Measurements from ENCODE around the gene CHCHD3.

Gene CHCHD3

DNA sequence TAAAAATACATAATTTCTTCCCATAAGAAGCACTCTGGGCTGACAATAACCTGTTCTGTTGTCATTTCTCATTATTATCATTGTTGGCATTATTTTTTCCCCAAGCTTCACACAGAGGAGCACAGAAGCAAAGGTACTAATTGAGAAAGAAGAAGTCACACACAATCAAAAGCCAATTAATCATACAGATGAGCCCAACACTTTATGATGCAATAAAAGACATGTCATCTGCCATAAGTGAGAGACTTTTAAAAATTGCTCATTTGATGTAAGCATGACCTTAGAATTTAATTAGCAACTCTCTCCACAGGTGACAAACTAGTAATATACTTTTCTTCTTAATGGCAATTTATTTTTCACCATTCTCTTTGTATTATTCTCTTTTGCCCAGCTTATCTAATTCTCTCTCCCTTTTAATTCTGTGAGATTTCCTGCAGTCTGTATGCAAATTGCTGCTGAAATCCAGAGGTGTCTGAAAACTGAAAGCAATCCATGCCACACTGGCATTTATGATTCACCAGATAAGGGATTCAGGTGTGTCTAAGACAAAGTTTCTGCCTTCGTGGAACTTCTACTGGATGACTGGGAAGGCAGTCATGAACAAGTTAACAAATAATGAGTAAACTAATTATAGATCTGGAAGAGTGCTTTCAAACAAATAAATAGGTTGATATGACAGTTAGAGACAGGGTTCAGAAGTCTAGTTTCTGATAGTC lies 203.5 kb downstream of the CHCHD3 start:
- Histone ChIP-seq H3F3A (ENCODE audit: low read depth) (no peaks in the 10 kb centered on the region), H3K9me2 (replicated peaks; ENCODE audit: low read depth, low read length) (no peaks in the 10 kb centered on the region), H2AFZ (ENCODE audit: low read length) (no peak overlapping the region), H3K4me2 (ENCODE audit: low read depth, low read length, poor library complexity, severe bottlenecking) (no peak overlapping the region), H3K4me3 (ENCODE audit: low read length, poor library complexity, severe bottlenecking) (no peak overlapping the region), H4K20me1 (ENCODE audit: insufficient read depth, low read length, poor library complexity, severe bottlenecking) (no peaks in the 10 kb centered on the region), H3K4me1 (ENCODE audit: insufficient read depth, low read length, poor library complexity, severe bottlenecking) (peaks cover 8% of the 10 kb centered on the region), H3K9me3 (ENCODE audit: insufficient read depth, low read depth, low read length) (no peaks in the 10 kb centered on the region), H3K79me2 (ENCODE audit: insufficient read depth, low read length) (peaks cover 7% of the 10 kb centered on the region; the same call in 1 of the 2 replicates), H3K27me3 (ENCODE audit: insufficient read depth, low read length, poor library complexity, severe bottlenecking) (no peaks in the 10 kb centered on the region), H3K9ac (ENCODE audit: low read depth, low read length, poor library complexity, severe bottlenecking) (no peak overlapping the region), H3K36me3 (ENCODE audit: insufficient read depth, low read length) (no peaks in the 10 kb centered on the region)
- no peak for TF ChIP-seq EZH2phosphoT487 (IDR thresholded peaks at IDR 0.05; ENCODE audit: borderline replicate concordance)
- TF ChIP-seq, protein P1, sequence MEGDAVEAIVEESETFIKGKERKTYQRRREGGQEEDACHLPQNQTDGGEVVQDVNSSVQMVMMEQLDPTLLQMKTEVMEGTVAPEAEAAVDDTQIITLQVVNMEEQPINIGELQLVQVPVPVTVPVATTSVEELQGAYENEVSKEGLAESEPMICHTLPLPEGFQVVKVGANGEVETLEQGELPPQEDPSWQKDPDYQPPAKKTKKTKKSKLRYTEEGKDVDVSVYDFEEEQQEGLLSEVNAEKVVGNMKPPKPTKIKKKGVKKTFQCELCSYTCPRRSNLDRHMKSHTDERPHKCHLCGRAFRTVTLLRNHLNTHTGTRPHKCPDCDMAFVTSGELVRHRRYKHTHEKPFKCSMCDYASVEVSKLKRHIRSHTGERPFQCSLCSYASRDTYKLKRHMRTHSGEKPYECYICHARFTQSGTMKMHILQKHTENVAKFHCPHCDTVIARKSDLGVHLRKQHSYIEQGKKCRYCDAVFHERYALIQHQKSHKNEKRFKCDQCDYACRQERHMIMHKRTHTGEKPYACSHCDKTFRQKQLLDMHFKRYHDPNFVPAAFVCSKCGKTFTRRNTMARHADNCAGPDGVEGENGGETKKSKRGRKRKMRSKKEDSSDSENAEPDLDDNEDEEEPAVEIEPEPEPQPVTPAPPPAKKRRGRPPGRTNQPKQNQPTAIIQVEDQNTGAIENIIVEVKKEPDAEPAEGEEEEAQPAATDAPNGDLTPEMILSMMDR (conservative IDR thresholded peaks at IDR 0.05; ENCODE audit: low read length): no peak

DNA sequence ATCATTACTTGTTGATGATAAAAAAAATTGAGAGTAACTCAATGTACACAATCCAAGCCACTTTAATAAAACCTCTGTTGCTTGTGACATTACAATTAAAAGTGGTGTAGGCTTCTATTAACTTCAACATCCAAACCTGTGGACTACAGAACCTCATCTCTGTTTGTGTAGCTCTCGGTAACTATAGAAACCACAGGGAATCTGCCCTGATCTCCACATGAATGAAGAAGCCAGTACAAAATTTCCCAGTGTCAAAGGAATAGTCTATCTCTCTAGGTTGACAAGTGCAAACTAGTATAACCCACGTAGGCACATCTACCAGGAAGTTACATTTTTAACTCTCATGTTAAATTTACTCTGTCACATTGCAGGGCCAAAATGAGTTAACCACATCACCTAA lies 204.3 kb downstream of the CHCHD3 start:
- Histone ChIP-seq H3K36me3 (ENCODE audit: insufficient read depth, low read length) (no peaks in the 10 kb centered on the region), H3K79me2 (ENCODE audit: insufficient read depth, low read length) (peaks cover 7% of the 10 kb centered on the region; the same call in 1 of the 2 replicates), H3K9me3 (ENCODE audit: insufficient read depth, low read depth, low read length) (no peaks in the 10 kb centered on the region), H3K4me1 (ENCODE audit: insufficient read depth, low read length, poor library complexity, severe bottlenecking) (peaks cover 2% of the 10 kb centered on the region), H3K4me3 (ENCODE audit: low read length, poor library complexity, severe bottlenecking) (no peak overlapping the region), H4K20me1 (ENCODE audit: insufficient read depth, low read length, poor library complexity, severe bottlenecking) (no peaks in the 10 kb centered on the region), H3K4me2 (ENCODE audit: low read depth, low read length, poor library complexity, severe bottlenecking) (no peak overlapping the region), H3F3A (ENCODE audit: low read depth) (no peaks in the 10 kb centered on the region), H3K9ac (ENCODE audit: low read depth, low read length, poor library complexity, severe bottlenecking) (no peak overlapping the region), H3K9me2 (replicated peaks; ENCODE audit: low read depth, low read length) (no peaks in the 10 kb centered on the region), H3K27me3 (ENCODE audit: insufficient read depth, low read length, poor library complexity, severe bottlenecking) (no peaks in the 10 kb centered on the region), H2AFZ (ENCODE audit: low read length) (no peak overlapping the region)
- TF ChIP-seq, protein P1 (conservative IDR thresholded peaks at IDR 0.05; ENCODE audit: low read length): no peak
- no peak for TF ChIP-seq EZH2phosphoT487 (IDR thresholded peaks at IDR 0.05; ENCODE audit: borderline replicate concordance)

DNA sequence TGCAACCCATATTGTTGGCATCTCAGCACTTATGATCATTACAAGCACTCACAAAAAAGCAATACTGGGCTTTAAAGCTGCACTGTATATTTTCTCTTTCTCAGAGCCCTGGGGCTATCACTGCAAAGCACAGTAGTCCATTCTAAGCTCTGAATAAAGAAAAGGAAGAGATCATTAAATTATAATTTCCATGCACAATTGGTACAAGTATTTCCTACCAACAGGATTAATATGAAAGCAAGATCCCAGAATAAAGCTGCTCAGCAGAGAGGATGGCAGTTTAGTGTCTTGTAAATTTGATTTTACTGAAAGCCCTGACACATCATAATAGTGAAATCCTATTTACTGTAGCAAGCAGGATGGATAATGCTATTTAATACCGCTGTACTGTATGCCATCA lies 205.3 kb downstream of the CHCHD3 start:
- H3F3A ChIP-seq (ENCODE audit: low read depth): no peaks in the 10 kb centered on the region
- H3K36me3 ChIP-seq (ENCODE audit: insufficient read depth, low read length): peaks cover 4% of the 10 kb centered on the region; the same call in 1 of the 2 replicates
- H3K4me1 ChIP-seq (ENCODE audit: insufficient read depth, low read length, poor library complexity, severe bottlenecking): no peaks in the 10 kb centered on the region
- no peaks in the 10 kb centered on the region for H4K20me1 ChIP-seq (ENCODE audit: insufficient read depth, low read length, poor library complexity, severe bottlenecking)
- no peaks in the 10 kb centered on the region for H3K9me2 ChIP-seq (replicated peaks; ENCODE audit: low read depth, low read length)
- peaks cover 7% of the 10 kb centered on the region; the same call in 1 of the 2 replicates for H3K79me2 ChIP-seq (ENCODE audit: insufficient read depth, low read length)
- H3K4me3 ChIP-seq (ENCODE audit: low read length, poor library complexity, severe bottlenecking): no peak overlapping the region
- H3K9me3 ChIP-seq (ENCODE audit: insufficient read depth, low read depth, low read length): no peaks in the 10 kb centered on the region
- no peak overlapping the region for H2AFZ ChIP-seq (ENCODE audit: low read length)
- H3K4me2 ChIP-seq (ENCODE audit: low read depth, low read length, poor library complexity, severe bottlenecking): no peak overlapping the region
- TF ChIP-seq EZH2phosphoT487 (IDR thresholded peaks at IDR 0.05; ENCODE audit: borderline replicate concordance): no peak
- TF ChIP-seq, protein P1 (conservative IDR thresholded peaks at IDR 0.05; ENCODE audit: low read length): no peak
- no peak overlapping the region for H3K9ac ChIP-seq (ENCODE audit: low read depth, low read length, poor library complexity, severe bottlenecking)
- H3K27me3 ChIP-seq (ENCODE audit: insufficient read depth, low read length, poor library complexity, severe bottlenecking): no peaks in the 10 kb centered on the region
